Loucy (cell line): ENCODE data around the gene KIRREL3.

ENCODE experiments used
- H2AFZ ChIP-seq: fragments of 200-600 bp; sonication (generic); 2 replicates; pipeline ENCODE4 v1.6.0; 2016; ENCODE audit warnings: antibody characterized with exemption, mild to moderate bottlenecking, low read length, moderate library complexity
- H3F3A ChIP-seq: fragments of 200-600 bp; 2 replicates; pipeline ENCODE4 v1.6.0; 2016; ENCODE audit warnings: antibody characterized with exemption, low read depth, mild to moderate bottlenecking
- H3K27me3 ChIP-seq: fragments of 200-600 bp; sonication (generic); 2 replicates; pipeline ENCODE4 v1.6.1; 2014; ENCODE audit warnings: low read length, mild to moderate bottlenecking; ENCODE audit not compliant: insufficient read depth, poor library complexity, severe bottlenecking
- H3K36me3 ChIP-seq: fragments of 200-600 bp; sonication (generic); 2 replicates; pipeline ENCODE4 v1.6.1; 2016; ENCODE audit warnings: low read length; ENCODE audit not compliant: insufficient read depth
- H3K4me1 ChIP-seq: fragments of 200-600 bp; sonication (generic); 2 replicates; pipeline ENCODE4 v1.5.1; 2014; ENCODE audit warnings: low read length, mild to moderate bottlenecking; ENCODE audit not compliant: insufficient read depth, poor library complexity, severe bottlenecking
- H3K4me2 ChIP-seq: fragments of 200-600 bp; sonication (generic); 2 replicates; pipeline ENCODE4 v1.6.0; 2014; ENCODE audit warnings: antibody characterized with exemption, low read length, low read depth, mild to moderate bottlenecking; ENCODE audit not compliant: poor library complexity, severe bottlenecking
- H3K4me3 ChIP-seq: fragments of 200-600 bp; sonication (generic); 2 replicates; pipeline ENCODE4 v1.5.1; 2014; ENCODE audit warnings: low read length, mild to moderate bottlenecking, mixed read lengths; ENCODE audit not compliant: poor library complexity, severe bottlenecking
- H3K79me2 ChIP-seq: fragments of 200-600 bp; sonication (generic); 2 replicates; pipeline ENCODE4 v1.6.1; 2014; ENCODE audit warnings: low read length; ENCODE audit not compliant: insufficient read depth
- H3K9ac ChIP-seq: fragments of 200-600 bp; sonication (generic); 2 replicates; pipeline ENCODE4 v1.6.0; 2014; ENCODE audit warnings: mild to moderate bottlenecking, low read depth, low read length, moderate library complexity; ENCODE audit not compliant: poor library complexity, severe bottlenecking
- H3K9me2 ChIP-seq: fragments of 200-600 bp; sonication (generic); replicated peaks from 2 replicates; pipeline ENCODE4 v1.6.1; 2016; ENCODE audit warnings: low read depth, low read length, mixed read lengths
- H3K9me3 ChIP-seq: fragments of 200-600 bp; sonication (generic); 2 replicates; pipeline ENCODE4 v1.6.1; 2014; ENCODE audit warnings: mild to moderate bottlenecking, antibody characterized with exemption, low read length, low read depth; ENCODE audit not compliant: insufficient read depth
- H4K20me1 ChIP-seq: fragments of 200-600 bp; sonication (generic); 2 replicates; pipeline ENCODE4 v1.6.0; 2014; ENCODE audit warnings: antibody characterized with exemption, low read length, mild to moderate bottlenecking; ENCODE audit not compliant: insufficient read depth, poor library complexity, severe bottlenecking
- EZH2phosphoT487 ChIP-seq: fragments of 200-600 bp; IDR thresholded peaks from 2 replicates; pipeline ENCODE4 v1.6.1; 2018; ENCODE audit warnings: antibody characterized with exemption, mild to moderate bottlenecking, moderate library complexity, borderline replicate concordance
- TF ChIP-seq, protein P1 (sequence below): fragments of 200-600 bp; sonication (generic); conservative IDR thresholded peaks from 2 replicates; pipeline ENCODE4 v1.5.1; 2014; ENCODE audit warnings: mild to moderate bottlenecking, antibody characterized with exemption, low read length

KIRREL3 gene

DNA sequence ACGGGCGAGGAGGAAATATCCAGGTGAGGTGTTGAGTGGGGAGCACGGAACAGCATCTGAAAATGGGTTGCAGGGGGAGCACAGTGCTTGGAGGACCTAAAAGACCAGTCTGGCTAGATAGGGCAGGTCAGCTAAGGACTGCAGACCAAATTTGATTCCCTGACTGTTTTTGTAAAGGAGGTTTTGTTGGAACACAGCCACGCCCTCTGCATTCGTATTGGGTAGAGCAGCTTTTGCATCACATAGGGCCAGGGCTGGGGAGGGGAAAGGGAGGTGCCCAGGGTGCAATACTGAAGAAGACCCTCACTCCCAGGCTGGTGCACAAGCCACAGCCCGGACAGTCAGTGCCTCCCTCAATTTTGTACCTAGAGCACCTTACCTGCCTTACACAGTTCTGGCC, 286.8 kb downstream of the KIRREL3 start:
- Histone ChIP-seq H3K4me1 (no peaks in the 10 kb centered on the region), H3K36me3 (no peaks in the 10 kb centered on the region), H3K9me3 (no peaks in the 10 kb centered on the region), H3K4me3 (no peak overlapping the region), H3K27me3 (no peaks in the 10 kb centered on the region), H3F3A (no peaks in the 10 kb centered on the region), H3K9ac (no peak overlapping the region), H2AFZ (no peak overlapping the region), H3K9me2 (no peaks in the 10 kb centered on the region), H3K4me2 (no peak overlapping the region), H3K79me2 (no peaks in the 10 kb centered on the region), H4K20me1 (no peaks in the 10 kb centered on the region)
- TF ChIP-seq EZH2phosphoT487, result no peak
- TF ChIP-seq, protein P1, sequence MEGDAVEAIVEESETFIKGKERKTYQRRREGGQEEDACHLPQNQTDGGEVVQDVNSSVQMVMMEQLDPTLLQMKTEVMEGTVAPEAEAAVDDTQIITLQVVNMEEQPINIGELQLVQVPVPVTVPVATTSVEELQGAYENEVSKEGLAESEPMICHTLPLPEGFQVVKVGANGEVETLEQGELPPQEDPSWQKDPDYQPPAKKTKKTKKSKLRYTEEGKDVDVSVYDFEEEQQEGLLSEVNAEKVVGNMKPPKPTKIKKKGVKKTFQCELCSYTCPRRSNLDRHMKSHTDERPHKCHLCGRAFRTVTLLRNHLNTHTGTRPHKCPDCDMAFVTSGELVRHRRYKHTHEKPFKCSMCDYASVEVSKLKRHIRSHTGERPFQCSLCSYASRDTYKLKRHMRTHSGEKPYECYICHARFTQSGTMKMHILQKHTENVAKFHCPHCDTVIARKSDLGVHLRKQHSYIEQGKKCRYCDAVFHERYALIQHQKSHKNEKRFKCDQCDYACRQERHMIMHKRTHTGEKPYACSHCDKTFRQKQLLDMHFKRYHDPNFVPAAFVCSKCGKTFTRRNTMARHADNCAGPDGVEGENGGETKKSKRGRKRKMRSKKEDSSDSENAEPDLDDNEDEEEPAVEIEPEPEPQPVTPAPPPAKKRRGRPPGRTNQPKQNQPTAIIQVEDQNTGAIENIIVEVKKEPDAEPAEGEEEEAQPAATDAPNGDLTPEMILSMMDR, result no peak

DNA sequence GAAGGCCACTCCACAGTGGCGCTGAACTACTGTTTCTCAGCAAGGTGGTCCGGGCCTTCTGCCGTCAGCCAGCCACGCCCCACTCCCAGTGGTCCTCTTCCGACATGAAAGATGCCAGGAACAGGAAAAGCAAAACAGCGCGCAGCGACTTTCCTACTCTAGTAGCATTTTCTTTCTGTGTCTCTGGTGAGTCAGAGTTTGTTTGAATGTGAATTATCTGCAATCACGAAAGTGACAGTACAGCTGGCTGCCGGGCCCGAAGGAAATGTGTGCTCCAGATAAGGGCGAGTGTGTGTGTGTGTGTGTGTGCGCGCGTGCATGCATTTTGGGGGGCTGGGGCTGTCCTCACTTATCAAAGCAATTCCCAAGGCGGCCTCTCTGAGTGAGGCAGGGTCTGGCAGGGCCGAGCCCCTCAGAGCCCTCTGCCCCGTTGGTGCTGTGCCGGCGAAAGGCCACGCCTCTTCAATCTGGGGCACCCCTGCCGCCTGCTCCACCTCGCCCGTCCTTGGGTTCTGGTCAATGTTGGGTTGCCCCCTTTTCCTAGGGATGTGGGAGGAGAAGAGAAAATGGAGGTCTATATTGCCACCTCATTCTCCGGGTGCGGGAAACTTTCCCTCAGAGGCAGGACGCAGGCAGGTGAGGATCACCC, 288.5 kb downstream of the KIRREL3 start:
- no peaks in the 10 kb centered on the region for H3K9me2 ChIP-seq
- no peaks in the 10 kb centered on the region for H3K36me3 ChIP-seq
- H3K27me3 ChIP-seq, result no peaks in the 10 kb centered on the region

DNA sequence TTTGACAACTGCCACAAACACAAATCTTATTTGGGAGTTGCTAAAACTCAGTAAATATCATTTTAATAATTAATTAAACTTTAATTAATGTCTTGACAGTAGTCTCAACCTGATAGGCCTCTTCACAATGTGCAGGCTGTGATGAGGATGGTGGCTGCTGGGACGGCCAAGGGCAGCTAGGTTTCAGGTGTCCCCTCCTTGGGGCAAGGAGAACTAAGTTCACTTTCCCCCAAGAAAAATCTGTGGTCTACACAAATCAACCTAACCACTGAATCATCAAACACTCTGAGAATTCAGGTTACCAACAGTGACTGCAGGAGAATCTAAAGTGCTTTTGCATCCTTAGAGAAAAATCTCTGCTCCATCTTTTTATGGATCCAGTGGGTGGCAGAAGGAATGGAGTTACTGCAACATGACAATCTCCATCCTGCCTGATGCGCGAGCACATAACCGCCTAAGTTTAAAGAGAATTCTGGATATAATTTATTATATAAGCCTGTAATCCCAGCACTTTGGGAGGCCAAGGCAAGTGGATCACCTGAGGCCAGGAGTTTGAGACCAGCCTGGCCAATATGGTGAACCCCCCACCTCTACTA, 289.7 kb downstream of the KIRREL3 start:
- H3K79me2 ChIP-seq, result no peaks in the 10 kb centered on the region
- H3K9ac ChIP-seq, result no peak overlapping the region
- no peaks in the 10 kb centered on the region for H3K9me2 ChIP-seq
- H2AFZ ChIP-seq, result no peak overlapping the region
- no peak overlapping the region for H3K4me2 ChIP-seq
- H3K9me3 ChIP-seq, result no peaks in the 10 kb centered on the region
- no peaks in the 10 kb centered on the region for H3K4me1 ChIP-seq
- H3K4me3 ChIP-seq, result no peak overlapping the region
- no peaks in the 10 kb centered on the region for H3F3A ChIP-seq
- H4K20me1 ChIP-seq, result no peaks in the 10 kb centered on the region
- H3K27me3 ChIP-seq, result no peaks in the 10 kb centered on the region
- H3K36me3 ChIP-seq, result no peaks in the 10 kb centered on the region
- TF ChIP-seq, protein P1, result no peak
- TF ChIP-seq EZH2phosphoT487, result no peak

More for the DNA sequence above, 288.5 kb downstream of the KIRREL3 start:
- no peaks in the 10 kb centered on the region for H3K79me2 ChIP-seq
- no peak overlapping the region for H2AFZ ChIP-seq
- no peak overlapping the region for H3K9ac ChIP-seq
- TF ChIP-seq EZH2phosphoT487, result no peak
- TF ChIP-seq, protein P1, result no peak
- no peaks in the 10 kb centered on the region for H3K4me1 ChIP-seq
- H3K4me3 ChIP-seq, result no peak overlapping the region
- H3F3A ChIP-seq, result no peaks in the 10 kb centered on the region
- no peaks in the 10 kb centered on the region for H4K20me1 ChIP-seq
- H3K9me3 ChIP-seq, result no peaks in the 10 kb centered on the region
- no peak overlapping the region for H3K4me2 ChIP-seq
